MCF 10A (cell line): ENCODE results near the gene RASGRP3. TPM values are rescaled to one million over a fixed set of nuclear protein-coding genes. Genes with fewer than 3 reads are reported as not detected.

Experiments used
- BruUV-seq: library from RNA; stranded (reverse); fragments of 400-500 nt; replicated peaks from 2 replicates; lab custom pipeline; 2021; lab: Mats Ljungman, UMichigan
- CTCF ChIA-PET: fragments of 300-600 bp; sonication (Branson Sonifier 250); formaldehyde crosslinking; extraction: SDS; loops from one replicate; lab custom pipeline; 2021; ENCODE audit warnings: antibody characterized with exemption, inconsistent platforms; lab: Yijun Ruan, JAX
- POLR2A ChIA-PET: fragments of 300-600, 350-650 bp; sonication (Branson Sonifier 250); formaldehyde crosslinking; extraction: SDS; loops from one replicate; lab custom pipeline; 2020; ENCODE audit warnings: antibody characterized with exemption, inconsistent platforms; lab: Yijun Ruan, JAX
- DNase-seq: peaks from one replicate; pipeline ENCODE4 v3.0.0-alpha.2; 2018; ENCODE audit not compliant: unreplicated experiment
- H3K27ac Mint-ChIP-seq: one replicate; pipeline ENCODE4 v1.8.0; 2022; ENCODE audit warnings: mild to moderate bottlenecking, low read depth, mixed read lengths; ENCODE audit not compliant: unreplicated experiment
- H3K27me3 Mint-ChIP-seq: one replicate; pipeline ENCODE4 v1.8.0; 2022; ENCODE audit warnings: mixed read lengths; ENCODE audit not compliant: insufficient read depth, unreplicated experiment
- H3K36me3 Mint-ChIP-seq: one replicate; pipeline ENCODE4 v1.8.0; 2022; ENCODE audit warnings: mild to moderate bottlenecking, moderate library complexity, mixed read lengths; ENCODE audit not compliant: insufficient read depth, unreplicated experiment
- H3K4me1 Mint-ChIP-seq: one replicate; pipeline ENCODE4 v1.8.0; 2022; ENCODE audit warnings: mixed read lengths; ENCODE audit not compliant: insufficient read depth, unreplicated experiment
- H3K4me3 Mint-ChIP-seq: one replicate; pipeline ENCODE4 v1.8.0; 2022; ENCODE audit warnings: mild to moderate bottlenecking, moderate library complexity, mixed read lengths; ENCODE audit not compliant: unreplicated experiment
- H3K9me3 Mint-ChIP-seq: one replicate; pipeline ENCODE4 v1.8.0; 2022; ENCODE audit warnings: mixed read lengths; ENCODE audit not compliant: unreplicated experiment
- intact Hi-C: fragments of 100-400 bp; cut with micrococcal nuclease; formaldehyde crosslinking; loops from 2 replicates; pipeline ENCODE4 v1.14.1; 2022
- total RNA-seq: library from RNA; stranded (reverse); gene quantifications from 2 replicates; pipeline ENCODE4 v1.2.3, GENCODE V29; 2022
- TF ChIP-seq, protein P1 (sequence below): fragments of 200-600 bp; IDR thresholded peaks from one replicate; pipeline ENCODE4 v1.8.0; 2022; ENCODE audit warnings: antibody characterized with exemption, mild to moderate bottlenecking; ENCODE audit not compliant: unreplicated experiment

The RASGRP3 gene
- total RNA-seq, 1 experiment from 2014 or later = 0.26 TPM

DNA sequence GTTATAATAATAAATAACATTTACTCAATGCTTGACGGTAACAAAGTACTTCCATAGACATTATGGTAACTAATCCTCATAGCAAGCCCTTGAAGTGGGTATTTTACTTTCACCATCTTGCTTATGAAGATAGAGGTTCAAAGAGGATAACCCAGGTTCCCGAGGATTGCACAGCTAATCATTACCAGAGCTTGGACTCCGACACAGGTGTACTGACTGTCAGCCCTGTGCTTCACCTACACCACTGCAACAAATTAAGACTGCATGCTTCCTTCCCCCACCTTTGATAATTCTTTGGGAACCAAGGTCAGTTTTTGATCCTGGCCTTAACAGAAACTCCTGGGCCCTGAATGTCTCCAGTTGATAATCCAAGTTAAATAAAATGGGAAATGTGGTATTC, 73.8 kb downstream of the RASGRP3 start:
- TF ChIP-seq, protein P1, sequence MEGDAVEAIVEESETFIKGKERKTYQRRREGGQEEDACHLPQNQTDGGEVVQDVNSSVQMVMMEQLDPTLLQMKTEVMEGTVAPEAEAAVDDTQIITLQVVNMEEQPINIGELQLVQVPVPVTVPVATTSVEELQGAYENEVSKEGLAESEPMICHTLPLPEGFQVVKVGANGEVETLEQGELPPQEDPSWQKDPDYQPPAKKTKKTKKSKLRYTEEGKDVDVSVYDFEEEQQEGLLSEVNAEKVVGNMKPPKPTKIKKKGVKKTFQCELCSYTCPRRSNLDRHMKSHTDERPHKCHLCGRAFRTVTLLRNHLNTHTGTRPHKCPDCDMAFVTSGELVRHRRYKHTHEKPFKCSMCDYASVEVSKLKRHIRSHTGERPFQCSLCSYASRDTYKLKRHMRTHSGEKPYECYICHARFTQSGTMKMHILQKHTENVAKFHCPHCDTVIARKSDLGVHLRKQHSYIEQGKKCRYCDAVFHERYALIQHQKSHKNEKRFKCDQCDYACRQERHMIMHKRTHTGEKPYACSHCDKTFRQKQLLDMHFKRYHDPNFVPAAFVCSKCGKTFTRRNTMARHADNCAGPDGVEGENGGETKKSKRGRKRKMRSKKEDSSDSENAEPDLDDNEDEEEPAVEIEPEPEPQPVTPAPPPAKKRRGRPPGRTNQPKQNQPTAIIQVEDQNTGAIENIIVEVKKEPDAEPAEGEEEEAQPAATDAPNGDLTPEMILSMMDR = no peak
- no peaks in the 10 kb centered on the region for H3K36me3 Mint-ChIP-seq
- H3K4me1 Mint-ChIP-seq = no peaks in the 10 kb centered on the region
- no TSS peak for BruUV-seq
- intact Hi-C loops = no loop called here
- no peaks in the 10 kb centered on the region for H3K9me3 Mint-ChIP-seq
- POLR2A ChIA-PET = no interaction called here
- H3K4me3 Mint-ChIP-seq = no peak overlapping the region
- H3K27ac Mint-ChIP-seq = no peak overlapping the region
- CTCF ChIA-PET = interaction anchor here (0.7 to 1.8 kb wide), 2 partner anchors 33 to 74 kb away, joined by 3 to 5 read pairs; no protein-coding TSS in a partner anchor
- H3K27me3 Mint-ChIP-seq = peaks cover 17% of the 10 kb centered on the region
- no peak for DNase-seq

DNA sequence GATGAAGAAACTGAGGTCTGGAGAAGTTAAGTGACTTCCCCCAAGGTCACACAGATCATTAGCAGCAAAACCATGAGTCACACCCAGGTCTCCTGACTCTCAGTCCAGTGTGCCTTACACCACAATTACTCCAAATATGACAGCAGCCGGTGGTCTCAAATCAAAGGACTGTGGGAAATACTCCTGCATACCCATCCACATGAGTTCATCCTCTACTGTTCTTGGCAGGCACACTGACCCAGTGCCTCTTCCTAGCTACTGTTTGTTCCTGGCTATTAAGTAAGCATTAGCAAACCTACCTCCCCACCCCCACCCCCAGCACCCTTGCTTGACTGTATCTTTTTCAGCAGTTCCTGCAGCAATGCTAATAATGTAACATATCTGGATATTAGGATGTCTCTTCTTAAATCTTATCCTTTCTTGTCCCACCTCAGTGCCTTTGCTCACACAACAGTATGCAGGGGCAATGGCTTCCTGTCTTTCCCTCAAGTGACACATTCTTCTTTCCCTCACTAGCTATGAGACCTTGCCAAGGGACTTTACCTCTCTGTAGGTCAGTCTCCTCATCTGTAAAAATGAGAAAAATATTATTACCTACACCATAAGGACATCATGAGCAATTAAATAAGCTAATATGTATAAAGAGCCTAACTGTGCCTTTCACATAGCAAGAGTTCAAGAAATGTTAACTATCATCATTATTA, 76.5 kb downstream of the RASGRP3 start:
- intact Hi-C loops = no loop called here
- Mint-ChIP-seq H3K4me3 (no peak overlapping the region), H3K9me3 (no peaks in the 10 kb centered on the region), H3K4me1 (no peaks in the 10 kb centered on the region), H3K36me3 (no peaks in the 10 kb centered on the region), H3K27me3 (peaks cover 9% of the 10 kb centered on the region), H3K27ac (no peak overlapping the region)
- CTCF ChIA-PET = interaction anchor here (0.6 kb wide), 1 partner anchor 177 kb away, joined by 3 read pairs; no protein-coding TSS in a partner anchor
- no TSS peak for BruUV-seq
- POLR2A ChIA-PET = interaction anchor here (1.2 kb wide), 1 partner anchor 9 kb away, joined by 4 read pairs; no protein-coding TSS in a partner anchor
- TF ChIP-seq, protein P1 = no peak
- DNase-seq = no peak

DNA sequence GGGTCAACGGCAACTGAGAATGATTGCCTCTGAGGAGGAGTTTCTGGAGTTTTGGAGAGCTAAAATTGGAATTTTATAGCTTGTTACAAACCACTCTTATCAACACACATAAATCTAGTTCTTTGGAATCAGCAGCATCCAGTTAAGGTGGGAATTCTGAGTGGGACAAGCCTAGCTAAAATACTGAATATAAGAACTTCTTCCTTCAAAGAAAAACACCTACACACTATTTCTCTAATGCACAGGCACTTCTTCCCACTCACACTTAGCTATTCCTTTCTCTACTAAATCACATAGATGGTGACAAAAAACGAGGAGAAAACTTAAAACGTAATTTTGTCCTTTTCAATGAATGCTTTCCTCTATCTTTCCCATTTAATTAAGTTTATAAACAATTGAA, 79.2 kb downstream of the RASGRP3 start:
- no peak overlapping the region for H3K27ac Mint-ChIP-seq
- TF ChIP-seq, protein P1 = no peak
- ChIA-PET CTCF (interaction anchor here (0.7 to 1.2 kb wide), 4 partner anchors 48 to 161 kb away, joined by 3 to 6 read pairs (median 3); no protein-coding TSS in a partner anchor), POLR2A (interaction anchor here (0.8 kb wide), 1 partner anchor 19 kb away, joined by 4 read pairs; no protein-coding TSS in a partner anchor)
- no peak for DNase-seq
- no TSS peak for BruUV-seq
- no peaks in the 10 kb centered on the region for H3K27me3 Mint-ChIP-seq
- intact Hi-C loops = no loop called here
- no peak overlapping the region for H3K4me3 Mint-ChIP-seq
- H3K36me3 Mint-ChIP-seq = no peaks in the 10 kb centered on the region
- no peaks in the 10 kb centered on the region for H3K9me3 Mint-ChIP-seq
- no peaks in the 10 kb centered on the region for H3K4me1 Mint-ChIP-seq

DNA sequence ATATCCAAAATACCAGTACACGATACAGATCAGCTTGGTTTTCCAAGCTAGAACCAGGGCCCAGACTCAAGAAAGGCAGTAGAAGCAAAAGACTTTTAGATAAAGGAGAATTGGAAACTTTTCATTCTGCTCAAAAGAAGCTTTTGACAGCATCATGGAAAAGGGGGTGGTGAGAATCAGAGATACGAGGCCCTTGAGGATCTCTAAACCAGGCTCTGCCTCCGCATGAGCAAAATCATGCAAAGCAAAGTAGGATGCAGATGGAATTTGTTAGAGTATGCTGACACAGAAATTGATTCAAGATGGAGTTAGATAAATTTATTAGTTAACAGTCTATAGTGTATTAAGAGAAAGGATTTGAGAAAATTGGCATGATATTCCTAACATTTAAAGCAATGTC, 82.9 kb downstream of the RASGRP3 start:
- no peaks in the 10 kb centered on the region for H3K9me3 Mint-ChIP-seq
- POLR2A ChIA-PET = no interaction called here
- CTCF ChIA-PET = no interaction called here
- no peak overlapping the region for H3K4me3 Mint-ChIP-seq
- H3K27ac Mint-ChIP-seq = no peak overlapping the region
- H3K36me3 Mint-ChIP-seq = peaks cover 8% of the 10 kb centered on the region
- H3K4me1 Mint-ChIP-seq = no peaks in the 10 kb centered on the region
- TF ChIP-seq, protein P1 = no peak
- no TSS peak for BruUV-seq
- DNase-seq = no peak
- intact Hi-C loops = no loop called here
- H3K27me3 Mint-ChIP-seq = no peaks in the 10 kb centered on the region
